Mammary epithelial cell (primary cell): Measurements from ENCODE around the gene MYO16.

ENCODE experiments used
- CTCF ChIP-seq, 2 donors: IDR thresholded peaks in 1 of 2; conservative IDR thresholded peaks in 1 of 2; 2 replicates each; pipeline ENCODE4 v1.5.1; 2011 to 2012; ENCODE audit warnings: inconsistent platforms in 2 of 2, low read length in 2 of 2, mild to moderate bottlenecking in 2 of 2, control low read depth in 1 of 2, low read depth in 1 of 2; ENCODE audit not compliant: insufficient read depth in 1 of 2; ENCODE audit errors: extremely low read depth in 1 of 2
- EZH2 ChIP-seq: IDR thresholded peaks from 2 replicates; pipeline ENCODE4 v1.6.1; 2012; ENCODE audit warnings: low read length, inconsistent platforms, borderline replicate concordance

GRCh38 chr13:109198585-109198984, 569.2 kb downstream of the MYO16 start:
- no peak for TF ChIP-seq CTCF (conservative IDR thresholded peaks at IDR 0.05 in 1 of 2, IDR thresholded peaks at IDR 0.05 in 1 of 2; ENCODE audit: extremely low read depth in 1 of 2, insufficient read depth in 1 of 2, low read depth in 1 of 2, low read length in 2 of 2)
- TF ChIP-seq EZH2, result no peak
